Mesenchymal stem cell (in vitro differentiated cells and primary cell): ENCODE data around the gene GSAP.

Experiments
- DNase-seq: peaks from one replicate; pipeline ENCODE4 v3.0.0-alpha.2; 2013
- H2AFZ ChIP-seq: one replicate; pipeline ENCODE4 v1.6.1; 2013; ENCODE audit warnings: low read depth, mild to moderate bottlenecking, control low read depth, inconsistent platforms, low read length, moderate library complexity
- H2AK5ac ChIP-seq: 2 replicates; pipeline ENCODE4 v1.6.1; 2013; ENCODE audit warnings: low read length, moderate library complexity, mild to moderate bottlenecking, inconsistent platforms; ENCODE audit not compliant: severe bottlenecking
- H2BK120ac ChIP-seq: one replicate; pipeline ENCODE4 v1.6.1; 2013; ENCODE audit warnings: low read depth, mild to moderate bottlenecking, inconsistent platforms, low read length, moderate library complexity
- H2BK12ac ChIP-seq, 2 experiments: one replicate each; pipeline ENCODE4 v1.6.1; 2013; ENCODE audit warnings: inconsistent platforms in 2 of 2, low read length in 2 of 2, mild to moderate bottlenecking in 2 of 2, moderate library complexity in 2 of 2, control low read depth in 1 of 2
- H2BK15ac ChIP-seq: one replicate; pipeline ENCODE4 v1.6.1; 2013; ENCODE audit warnings: mild to moderate bottlenecking, low read depth, inconsistent platforms; ENCODE audit not compliant: poor library complexity, severe bottlenecking
- H2BK5ac ChIP-seq: 2 replicates; pipeline ENCODE4 v1.6.1; 2013; ENCODE audit warnings: low read depth, mild to moderate bottlenecking, low read length, control low read depth, inconsistent platforms; ENCODE audit not compliant: poor library complexity, severe bottlenecking
- H3K14ac ChIP-seq, 2 experiments: one replicate each; pipeline ENCODE4 v1.6.1; 2013; ENCODE audit warnings: inconsistent platforms in 2 of 2, low read length in 2 of 2, control low read depth in 1 of 2, mild to moderate bottlenecking in 1 of 2, moderate library complexity in 1 of 2
- H3K18ac ChIP-seq, 2 experiments: one replicate each; pipeline ENCODE4 v1.6.1; 2013; ENCODE audit warnings: inconsistent platforms in 2 of 2, low read length in 2 of 2, control low read depth in 1 of 2, low read depth in 1 of 2, mild to moderate bottlenecking in 1 of 2
- H3K23ac ChIP-seq, 2 experiments: one replicate each; pipeline ENCODE4 v1.6.1; 2013; ENCODE audit warnings: inconsistent platforms in 2 of 2, low read length in 2 of 2, mild to moderate bottlenecking in 2 of 2, moderate library complexity in 2 of 2, control low read depth in 1 of 2
- H3K27ac ChIP-seq: 2 replicates; pipeline ENCODE4 v1.5.1; 2013; ENCODE audit warnings: mild to moderate bottlenecking, moderate library complexity, low read length, control low read depth, inconsistent platforms; ENCODE audit not compliant: poor library complexity, severe bottlenecking
- H3K27me3 ChIP-seq, 2 experiments: 2 replicates each; pipeline versions ENCODE4 v1.6.1 to v1.7.0; 2013; ENCODE audit warnings: low read length in 2 of 2, mild to moderate bottlenecking in 2 of 2, moderate library complexity in 2 of 2, control low read depth in 1 of 2, inconsistent platforms in 1 of 2; ENCODE audit not compliant: control insufficient read depth in 1 of 2, insufficient read depth in 1 of 2
- H3K36me3 ChIP-seq, 2 experiments: 2 replicates each; pipeline versions ENCODE4 v1.6.1 to v1.7.0; 2013; ENCODE audit warnings: low read length in 2 of 2, control low read depth in 1 of 2, inconsistent platforms in 1 of 2, low read depth in 1 of 2, mild to moderate bottlenecking in 1 of 2; ENCODE audit not compliant: insufficient read depth in 2 of 2, control insufficient read depth in 1 of 2
- H3K4ac ChIP-seq, 2 experiments: one replicate each; pipeline ENCODE4 v1.6.1; 2013; ENCODE audit warnings: inconsistent platforms in 2 of 2, low read length in 2 of 2, mild to moderate bottlenecking in 2 of 2, moderate library complexity in 2 of 2, control low read depth in 1 of 2, low read depth in 1 of 2
- H3K4me1 ChIP-seq: 2 replicates; pipeline ENCODE4 v1.6.1; 2013; ENCODE audit warnings: low read depth, low read length, control low read depth; ENCODE audit not compliant: control insufficient read depth, insufficient read depth
- H3K4me2 ChIP-seq: 2 replicates; pipeline ENCODE4 v1.6.1; 2013; ENCODE audit warnings: low read length, mild to moderate bottlenecking, inconsistent platforms; ENCODE audit not compliant: poor library complexity, severe bottlenecking
- H3K4me3 ChIP-seq, 2 experiments: 2 replicates each; pipeline versions ENCODE4 v1.5.1 to v1.7.0; 2013; ENCODE audit warnings: low read length in 2 of 2, mild to moderate bottlenecking in 2 of 2, control low read depth in 1 of 2, low read depth in 1 of 2; ENCODE audit not compliant: insufficient read depth in 1 of 2
- H3K79me1 ChIP-seq: replicated peaks from 2 replicates; pipeline ENCODE4 v1.6.1; 2013; ENCODE audit warnings: mild to moderate bottlenecking, control low read depth, low read length, inconsistent platforms; ENCODE audit not compliant: poor library complexity, severe bottlenecking
- H3K9ac ChIP-seq: 2 replicates; pipeline ENCODE4 v1.7.0; 2013; ENCODE audit warnings: mild to moderate bottlenecking, low read length, moderate library complexity
- H3K9me3 ChIP-seq: 2 replicates; pipeline ENCODE4 v1.7.0; 2013; ENCODE audit warnings: mild to moderate bottlenecking, low read length; ENCODE audit not compliant: control insufficient read depth
- H4K8ac ChIP-seq: one replicate; pipeline ENCODE4 v1.6.1; 2013; ENCODE audit warnings: inconsistent platforms, mild to moderate bottlenecking, low read length, moderate library complexity
- H4K91ac ChIP-seq: one replicate; pipeline ENCODE4 v1.6.1; 2013; ENCODE audit warnings: mild to moderate bottlenecking, low read length, inconsistent platforms
- WGBS: methylation state at CpG from one replicate; pipeline ENCODE4 v1.1.7; 2013; ENCODE audit warnings: mixed read lengths; 5-methylcytosine and 5-hydroxymethylcytosine counted together

The GSAP gene

DNA sequence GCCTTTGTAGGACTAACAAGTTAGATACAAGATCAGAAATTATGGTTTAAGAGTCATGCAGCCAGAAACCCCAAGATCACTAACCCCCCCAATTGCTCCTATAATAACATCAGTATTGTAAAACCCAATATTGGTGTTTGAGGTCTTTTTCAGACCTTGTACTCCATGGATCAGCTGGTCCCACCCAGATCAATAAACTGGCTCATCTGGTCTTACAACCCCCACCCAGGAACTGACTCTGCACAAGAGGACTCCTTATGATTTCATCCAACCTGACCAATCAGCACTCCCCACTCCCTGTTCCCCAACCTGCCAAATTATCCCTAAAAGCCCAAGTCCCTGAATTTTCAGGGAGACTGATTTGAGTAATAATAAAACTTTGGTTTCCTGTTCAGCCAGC lies 6.4 kb upstream of the GSAP start:
- Histone ChIP-seq H3K36me3 (no peaks in the 10 kb centered on the region), H2BK15ac (no peak overlapping the region), H3K4ac (no peak overlapping the region), H3K18ac (no peak overlapping the region), H3K9me3 (no peaks in the 10 kb centered on the region), H3K79me1 (no peaks in the 10 kb centered on the region), H2BK12ac (no peak overlapping the region), H4K91ac (no peak overlapping the region), H4K8ac (no peak overlapping the region), H2AFZ (no peak overlapping the region), H3K9ac (no peak overlapping the region), H3K14ac (no peak overlapping the region), H3K4me1 (peaks cover 3% of the 10 kb centered on the region), H3K27me3 (peaks cover 0 to 7% of the 10 kb centered on the region in 2 experiments), H3K23ac (no peak overlapping the region), H3K4me3 (no peak overlapping the region), H2AK5ac (no peak overlapping the region), H3K27ac (no peak overlapping the region), H3K4me2 (no peak overlapping the region), H2BK120ac (no peak overlapping the region), H2BK5ac (no peak overlapping the region)
- no peak for DNase-seq

DNA sequence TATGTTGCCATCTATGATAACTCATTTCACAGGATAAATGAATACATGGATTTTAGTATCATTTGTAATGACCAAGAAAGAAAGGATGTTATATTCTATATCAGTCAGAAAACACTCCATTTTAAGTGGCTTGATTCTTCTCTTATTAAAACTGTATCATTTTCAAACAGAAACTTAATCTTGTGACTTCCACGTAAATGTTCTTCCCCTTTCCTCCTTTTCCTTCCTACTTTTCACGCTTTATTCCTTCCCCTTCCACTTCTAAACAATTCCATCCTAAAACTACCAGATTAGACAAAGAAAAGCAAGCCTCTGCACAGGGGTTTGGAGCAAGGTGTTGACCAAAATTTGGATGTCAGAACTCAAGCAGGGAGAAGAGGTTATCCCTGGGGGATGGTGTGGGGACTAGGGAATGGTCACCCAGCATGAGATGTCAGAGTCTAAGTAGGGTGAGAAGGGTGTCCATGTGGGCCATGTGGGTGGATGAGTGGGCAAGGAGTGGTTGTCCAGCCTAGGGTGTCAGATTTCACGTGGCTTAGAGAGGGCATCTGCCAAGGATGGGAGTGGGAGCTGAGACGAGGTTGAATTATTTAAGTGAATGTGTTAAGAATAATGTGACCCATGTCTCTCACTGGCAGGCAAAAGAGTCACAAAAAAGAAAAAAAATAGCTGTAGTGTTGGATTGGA lies 5.0 kb upstream of the GSAP start:
- peak overlapping the region; percentile 15 for H2AK5ac ChIP-seq
- no peak for DNase-seq
- no peak overlapping the region for H3K4me3 ChIP-seq
- H3K4me1 ChIP-seq: peaks cover 8% of the 10 kb centered on the region
- H3K27ac ChIP-seq: no peak overlapping the region
- no peak overlapping the region for H2BK120ac ChIP-seq
- H2BK5ac ChIP-seq: no peak overlapping the region
- no peaks in the 10 kb centered on the region for H3K79me1 ChIP-seq
- H3K18ac ChIP-seq: no peak overlapping the region
- H2AFZ ChIP-seq: no peak overlapping the region
- H3K4me2 ChIP-seq: no peak overlapping the region
- no peak overlapping the region for H3K14ac ChIP-seq
- no peak overlapping the region for H2BK12ac ChIP-seq
- no peak overlapping the region for H4K8ac ChIP-seq
- H4K91ac ChIP-seq: no peak overlapping the region
- H3K9ac ChIP-seq: no peak overlapping the region
- 89% methylated on average over 4 of the region's 4 CpGs for WGBS
- H3K23ac ChIP-seq: no peak overlapping the region
- H3K36me3 ChIP-seq: no peaks in the 10 kb centered on the region
- no peak overlapping the region for H2BK15ac ChIP-seq
- H3K9me3 ChIP-seq: no peaks in the 10 kb centered on the region
- no peak overlapping the region for H3K4ac ChIP-seq
- peaks cover 0 to 14% of the 10 kb centered on the region in 2 experiments for H3K27me3 ChIP-seq

DNA sequence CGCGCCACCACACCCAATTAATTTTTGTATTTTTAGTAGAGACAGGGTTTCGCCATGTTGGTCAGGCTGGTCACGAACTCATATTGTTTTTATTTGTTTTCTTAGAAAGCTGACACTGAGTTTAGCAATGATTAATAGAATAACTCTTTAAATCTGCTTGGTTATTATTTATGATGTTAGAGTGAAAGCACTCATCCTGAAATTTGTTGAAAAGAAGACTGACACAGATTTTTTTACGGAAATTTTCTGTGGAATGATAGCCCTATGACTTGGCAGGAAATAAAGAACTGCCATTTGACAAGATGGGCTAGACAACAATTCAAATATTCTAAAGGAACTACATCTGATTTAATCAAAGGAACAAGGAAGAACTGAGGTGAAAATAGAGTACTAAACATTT lies 4.3 kb upstream of the GSAP start:
- Histone ChIP-seq H4K91ac (no peak overlapping the region), H2BK120ac (no peak overlapping the region), H2AK5ac (no peak overlapping the region), H3K23ac (no peak overlapping the region), H3K9me3 (no peaks in the 10 kb centered on the region), H3K79me1 (no peaks in the 10 kb centered on the region), H3K14ac (no peak overlapping the region), H3K4me3 (no peak overlapping the region), H3K18ac (no peak overlapping the region), H3K36me3 (no peaks in the 10 kb centered on the region), H3K27ac (no peak overlapping the region), H3K9ac (no peak overlapping the region), H2AFZ (no peak overlapping the region), H3K27me3 (peaks cover 0 to 19% of the 10 kb centered on the region in 2 experiments), H2BK12ac (no peak overlapping the region), H3K4me1 (peaks cover 15% of the 10 kb centered on the region), H4K8ac (no peak overlapping the region), H3K4ac (no peak overlapping the region), H2BK15ac (no peak overlapping the region), H2BK5ac (no peak overlapping the region), H3K4me2 (no peak overlapping the region)
- 97% methylated on average over 4 of the region's 5 CpGs for WGBS
- DNase-seq: no peak

GRCh38 chr7:77419102-77419501 lies 3.0 kb upstream of the GSAP start:
- no peak overlapping the region for H4K91ac ChIP-seq
- 78% methylated on average over 4 of the region's 4 CpGs for WGBS
- H2BK120ac ChIP-seq: no peak overlapping the region
- H3K4me3 ChIP-seq: no peak overlapping the region
- no peak overlapping the region for H2BK12ac ChIP-seq
- H3K36me3 ChIP-seq: no peaks in the 10 kb centered on the region
- no peak overlapping the region for H3K4ac ChIP-seq
- H2AFZ ChIP-seq: no peak overlapping the region
- H2BK15ac ChIP-seq: no peak overlapping the region
- H4K8ac ChIP-seq: no peak overlapping the region
- no peak for DNase-seq
- peaks cover 15% of the 10 kb centered on the region for H3K4me1 ChIP-seq
- H3K18ac ChIP-seq: no peak overlapping the region
- no peak overlapping the region for H3K4me2 ChIP-seq
- H3K23ac ChIP-seq: no peak overlapping the region
- H3K27ac ChIP-seq: no peak overlapping the region
- H3K9ac ChIP-seq: no peak overlapping the region
- H3K27me3 ChIP-seq: peaks cover 0 to 25% of the 10 kb centered on the region in 2 experiments
- H3K14ac ChIP-seq: no peak overlapping the region
- H2AK5ac ChIP-seq: no peak overlapping the region
- H3K79me1 ChIP-seq: no peaks in the 10 kb centered on the region
- H3K9me3 ChIP-seq: no peaks in the 10 kb centered on the region
- H2BK5ac ChIP-seq: no peak overlapping the region
